Sigmoid colon (tissue), 7 donors: Measurements from ENCODE around the gene CFAP410. TPM values are rescaled to one million over a fixed set of nuclear protein-coding genes. Genes with fewer than 3 reads are reported as not detected.

Experiments used
- DNase-seq: peaks from one replicate; pipeline ENCODE4 v3.0.0-alpha.2; 2019
- H3K27ac ChIP-seq, 4 donors: fragments of 200-600 bp; sonication (generic); one replicate each; pipeline ENCODE4 v1.5.1; 2016 to 2019; ENCODE audit warnings: mild to moderate bottlenecking in 1 of 4
- H3K27me3 ChIP-seq, 3 donors: fragments of 200-600 bp; sonication (generic); one replicate each; pipeline ENCODE4 v1.5.1; 2019; ENCODE audit warnings: mild to moderate bottlenecking in 1 of 3
- H3K36me3 ChIP-seq, 4 donors: fragments of 200-600 bp; sonication (generic); one replicate each; pipeline ENCODE4 v1.5.1; 2016 to 2019
- H3K4me1 ChIP-seq, 4 donors: fragments of 200-600 bp; sonication (generic); one replicate each; pipeline ENCODE4 v1.5.1; 2017 to 2019
- H3K4me3 ChIP-seq, 4 donors: fragments of 200-600 bp; sonication (generic); one replicate each; pipeline ENCODE4 v1.5.1; 2017 to 2019; ENCODE audit warnings: mild to moderate bottlenecking in 2 of 4, moderate library complexity in 1 of 4
- H3K9me3 ChIP-seq, 4 donors: fragments of 200-600 bp in 3 of 4; sonication (generic) in 3 of 4; one replicate each; pipeline versions ENCODE4 v1.5.1 to v1.6.1; 2013 to 2019
- CTCF ChIP-seq, 4 experiments: fragments of 450-650 bp in 3 of 4; fragments of 200-600 bp in 1 of 4; IDR thresholded peaks; one replicate each; pipeline ENCODE4 v1.5.1; 2016 to 2019; ENCODE audit warnings: antibody characterized with exemption in 4 of 4, mild to moderate bottlenecking in 3 of 4, moderate library complexity in 2 of 4
- EP300 ChIP-seq, 4 donors: sonication (generic); formaldehyde crosslinking; IDR thresholded peaks; one replicate each; pipeline ENCODE4 v1.6.1; 2017; ENCODE audit warnings: antibody characterized with exemption in 4 of 4
- POLR2A ChIP-seq, 2 donors: fragments of 450-650 bp; IDR thresholded peaks; one replicate each; pipeline ENCODE4 v1.6.1; 2016; ENCODE audit warnings: antibody characterized with exemption in 2 of 2, mild to moderate bottlenecking in 2 of 2, moderate library complexity in 2 of 2
- POLR2AphosphoS5 ChIP-seq, 4 donors: sonication (generic); formaldehyde crosslinking; IDR thresholded peaks; one replicate each; pipeline ENCODE4 v1.6.1; 2017; ENCODE audit warnings: antibody characterized with exemption in 4 of 4
- WGBS, 2 donors: extraction: QIAGEN DNeasy Blood & Tissue Kit; methylation state at CpG; one replicate each; pipeline ENCODE4 v1.1.7; 2013; 5-methylcytosine and 5-hydroxymethylcytosine counted together
- intact Hi-C: fragments of 100-400 bp; cut with DNase I; formaldehyde crosslinking; loops from one replicate; pipeline ENCODE4 v1.15.1; 2023
- polyA plus RNA-seq, 3 donors: library from polyadenylated mRNA; stranded (reverse); fragments of 200-250 nt; gene quantifications; one replicate each; pipeline ENCODE4 v1.2.3, GENCODE V29; 2013
- total RNA-seq, 4 donors: library from RNA; depleted of rRNA; stranded (reverse); fragments of >200 nt; gene quantifications; one replicate each; pipeline ENCODE4 v1.1.0, GENCODE V29; 2016
- donor health status: healthy with polysubstance abuse.
- donor health status: Bipolar disorder and iron deficiency.
- donor health status: healthy.

CFAP410 gene
- total and polyA plus RNA-seq, 7 donors = 12.7 to 31.7 (median 28.2) TPM

- peaks cover 0 to 40% (median 37%) of the 10 kb centered on the region in 3 donors for H3K27me3 ChIP-seq
- DNase-seq = peak; percentile 93
These were observed 44.6 kb downstream of the CFAP410 start for GRCh38 chr21:44294391-44295162.

GRCh38 chr21:44293551-44294231, 45.5 kb downstream of the CFAP410 start:
- Histone ChIP-seq H3K36me3 (no peaks in the 10 kb centered on the region), H3K4me3 (no peak overlapping the region), H3K27ac (no peak overlapping the region), H3K27me3 (peaks cover 0 to 40% (median 37%) of the 10 kb centered on the region in 3 donors), H3K9me3 (no peaks in the 10 kb centered on the region), H3K4me1 (peaks cover 0 to 22% (median 16%) of the 10 kb centered on the region in 4 donors)
- TF ChIP-seq CTCF (IDR thresholded peaks at IDR 0.05) (no peak), POLR2AphosphoS5 (IDR thresholded peaks at IDR 0.05) (no peak), POLR2A (IDR thresholded peaks at IDR 0.05) (no peak), EP300 (IDR thresholded peaks at IDR 0.05) (no peak)
- 78 to 82% methylated on average over 33 of the region's 33 CpGs for WGBS, 2 donors
- intact Hi-C loops = no loop called here
- no peak for DNase-seq

More at GRCh38 chr21:44294391-44295162, 44.6 kb downstream of the CFAP410 start:
- H3K4me3 ChIP-seq = no peak overlapping the region
- peaks cover 0 to 28% (median 21%) of the 10 kb centered on the region in 4 donors for H3K4me1 ChIP-seq
- H3K9me3 ChIP-seq = no peaks in the 10 kb centered on the region
- WGBS, 2 donors = 70 to 76% methylated on average over 26 of the region's 26 CpGs
- H3K27ac ChIP-seq = no peak overlapping the region
- H3K36me3 ChIP-seq = no peaks in the 10 kb centered on the region
- TF ChIP-seq EP300 (IDR thresholded peaks at IDR 0.05) (no peak), CTCF (IDR thresholded peaks at IDR 0.05) (no peak), POLR2A (IDR thresholded peaks at IDR 0.05) (no peak), POLR2AphosphoS5 (IDR thresholded peaks at IDR 0.05) (no peak)
- intact Hi-C loops = loop anchor here (5.0 kb wide), 1 partner anchor 427 kb away; the partner anchor contains the start of gene AGPAT3

GRCh38 chr21:44292812-44293195, 46.4 kb downstream of the CFAP410 start:
- no peaks in the 10 kb centered on the region for H3K9me3 ChIP-seq
- no peak for DNase-seq
- no peak overlapping the region for H3K27ac ChIP-seq
- H3K27me3 ChIP-seq = peaks cover 0 to 47% (median 37%) of the 10 kb centered on the region in 3 donors
- TF ChIP-seq CTCF (IDR thresholded peaks at IDR 0.05) (no peak), POLR2AphosphoS5 (IDR thresholded peaks at IDR 0.05) (no peak), POLR2A (IDR thresholded peaks at IDR 0.05) (no peak), EP300 (IDR thresholded peaks at IDR 0.05) (no peak)
- 77 to 92% methylated on average over 15 of the region's 15 CpGs for WGBS, 2 donors
- H3K4me1 ChIP-seq = peaks cover 0 to 18% (median 15%) of the 10 kb centered on the region in 4 donors
- intact Hi-C loops = no loop called here
- no peak overlapping the region for H3K4me3 ChIP-seq
- no peaks in the 10 kb centered on the region for H3K36me3 ChIP-seq

GRCh38 chr21:44291936-44292811, 47.0 kb downstream of the CFAP410 start:
- Histone ChIP-seq H3K27ac (no peak overlapping the region), H3K4me1 (peaks cover 0 to 12% (median 9%) of the 10 kb centered on the region in 4 donors), H3K27me3 (peaks cover 0 to 53% (median 40%) of the 10 kb centered on the region in 3 donors), H3K4me3 (no peak overlapping the region), H3K36me3 (no peaks in the 10 kb centered on the region), H3K9me3 (no peaks in the 10 kb centered on the region)
- WGBS, 2 donors = 54 to 75% methylated on average over 25 of the region's 25 CpGs
- no peak for DNase-seq
- intact Hi-C loops = no loop called here
- no peak for TF ChIP-seq POLR2A (IDR thresholded peaks at IDR 0.05)
- TF ChIP-seq CTCF (IDR thresholded peaks at IDR 0.05) = no peak
